ENCODE data around the gene UCKL1.

UCKL1 gene

GRCh38 chr20:63903796-63904561, 52.2 kb downstream of the UCKL1 start:
- DNase-seq (ENCODE audit: low spot score) (no peak), ATAC-seq (ENCODE audit: low read depth) (no peak)
- H3K36me3 ChIP-seq (ENCODE audit: low read depth) = peaks cover 43% of the 10 kb centered on the region
- no peak overlapping the region for H3K4me3 ChIP-seq (ENCODE audit: severe bottlenecking)
- peaks cover 10% of the 10 kb centered on the region for H3K4me1 ChIP-seq (ENCODE audit: insufficient read depth, poor library complexity, severe bottlenecking)
- no peak for TF ChIP-seq CTCF (IDR thresholded peaks at IDR 0.05; ENCODE audit: poor library complexity, severe bottlenecking)
- H3K27me3 ChIP-seq (ENCODE audit: insufficient read depth, poor library complexity, severe bottlenecking) = no peaks in the 10 kb centered on the region
- H3K9me3 ChIP-seq (ENCODE audit: severe bottlenecking) = no peaks in the 10 kb centered on the region
- H3K27ac ChIP-seq (ENCODE audit: poor library complexity, severe bottlenecking) = peak overlapping the region; percentile 43

GRCh38 chr20:63900413-63900812, 55.8 kb downstream of the UCKL1 start:
- peak overlapping the region; percentile 43 for H3K27ac ChIP-seq (ENCODE audit: poor library complexity, severe bottlenecking)
- DNase-seq (ENCODE audit: low spot score) (no peak), ATAC-seq (ENCODE audit: low read depth) (no peak)
- peaks cover 59% of the 10 kb centered on the region for H3K36me3 ChIP-seq (ENCODE audit: low read depth)
- TF ChIP-seq CTCF (IDR thresholded peaks at IDR 0.05; ENCODE audit: poor library complexity, severe bottlenecking) = no peak
- H3K4me3 ChIP-seq (ENCODE audit: severe bottlenecking) = no peak overlapping the region
- peaks cover 16% of the 10 kb centered on the region for H3K4me1 ChIP-seq (ENCODE audit: insufficient read depth, poor library complexity, severe bottlenecking)
- H3K27me3 ChIP-seq (ENCODE audit: insufficient read depth, poor library complexity, severe bottlenecking) = no peaks in the 10 kb centered on the region
- H3K9me3 ChIP-seq (ENCODE audit: severe bottlenecking) = no peaks in the 10 kb centered on the region

GRCh38 chr20:63898882-63899558, 57.2 kb downstream of the UCKL1 start:
- Histone ChIP-seq H3K4me3 (ENCODE audit: severe bottlenecking) (no peak overlapping the region), H3K36me3 (ENCODE audit: low read depth) (peaks cover 55% of the 10 kb centered on the region), H3K27me3 (ENCODE audit: insufficient read depth, poor library complexity, severe bottlenecking) (no peaks in the 10 kb centered on the region), H3K4me1 (ENCODE audit: insufficient read depth, poor library complexity, severe bottlenecking) (peaks cover 17% of the 10 kb centered on the region), H3K27ac (ENCODE audit: poor library complexity, severe bottlenecking) (no peak overlapping the region), H3K9me3 (ENCODE audit: severe bottlenecking) (no peaks in the 10 kb centered on the region)
- ATAC-seq (ENCODE audit: low read depth) = no peak
- no peak for DNase-seq (ENCODE audit: low spot score)
- TF ChIP-seq CTCF (IDR thresholded peaks at IDR 0.05; ENCODE audit: poor library complexity, severe bottlenecking) = no peak

- H3K4me1 ChIP-seq (ENCODE audit: insufficient read depth, poor library complexity, severe bottlenecking) = peaks cover 20% of the 10 kb centered on the region
- TF ChIP-seq CTCF (IDR thresholded peaks at IDR 0.05; ENCODE audit: poor library complexity, severe bottlenecking) = no peak
- H3K9me3 ChIP-seq (ENCODE audit: severe bottlenecking) = no peaks in the 10 kb centered on the region
- H3K4me3 ChIP-seq (ENCODE audit: severe bottlenecking) = no peak overlapping the region
- H3K27ac ChIP-seq (ENCODE audit: poor library complexity, severe bottlenecking) = no peak overlapping the region
- H3K27me3 ChIP-seq (ENCODE audit: insufficient read depth, poor library complexity, severe bottlenecking) = no peaks in the 10 kb centered on the region
- H3K36me3 ChIP-seq (ENCODE audit: low read depth) = peaks cover 48% of the 10 kb centered on the region
- ATAC-seq (ENCODE audit: low read depth) (no peak), DNase-seq (ENCODE audit: low spot score) (no peak)
Measured at GRCh38 chr20:63897978-63898561, 58.1 kb downstream of the UCKL1 start.
